ENCODE results near the gene RAPGEF5.

GRCh38 chr7:22403344-22403743, 46.4 kb upstream of the RAPGEF5 start:
- TF ChIP-seq NFYB (IDR thresholded peaks at IDR 0.05; ENCODE audit: insufficient read depth, low read depth, low read length) (no peak), POLR2AphosphoS5 (IDR thresholded peaks at IDR 0.05; ENCODE audit: low read length) (no peak), EZH2 (IDR thresholded peaks at IDR 0.05; ENCODE audit: borderline replicate concordance, control insufficient read depth, low read depth, low read length) (no peak), NFYA (IDR thresholded peaks at IDR 0.05; ENCODE audit: borderline replicate concordance, low read depth, low read length) (no peak), CTCF (IDR thresholded peaks at IDR 0.05 in 2 of 3, conservative IDR thresholded peaks at IDR 0.05 in 1 of 3; ENCODE audit: control insufficient read depth in 2 of 3, extremely low read depth in 1 of 3, insufficient read depth in 1 of 3, low read depth in 3 of 3, low read length in 3 of 3) (no peak), MTA3 (IDR thresholded peaks at IDR 0.05; ENCODE audit: borderline replicate concordance, low read length) (no peak), ZNF274 (IDR thresholded peaks at IDR 0.05; ENCODE audit: insufficient read depth, insufficient read length) (no peak), ESRRA (IDR thresholded peaks at IDR 0.05; ENCODE audit: low read length) (no peak), SIN3A (IDR thresholded peaks at IDR 0.05; ENCODE audit: low read depth, low read length) (no peak), E2F4 (IDR thresholded peaks at IDR 0.05; ENCODE audit: low read depth, low read length) (no peak), SP1 (IDR thresholded peaks at IDR 0.05; ENCODE audit: low read depth, low read length) (no peak), POLR2A (IDR thresholded peaks at IDR 0.05; ENCODE audit: low read depth, low read length) (no peak), RAD21 (IDR thresholded peaks at IDR 0.05; ENCODE audit: insufficient read depth, low read depth, low read length) (no peak)

All from GM12878 (cell line).